Neural cell (in vitro differentiated cells): ENCODE measurements around the gene DALRD3.

Experiments used
- EP300 ChIP-seq: fragments of 450-650 bp; conservative IDR thresholded peaks from 2 replicates; pipeline ENCODE4 v1.6.1; 2014; ENCODE audit warnings: antibody characterized with exemption, mild to moderate bottlenecking, moderate library complexity; ENCODE audit not compliant: poor library complexity, severe bottlenecking
- EZH2 ChIP-seq: fragments of 200-600, 300-800 bp; shearing (Covaris generic), sonication (generic); IDR thresholded peaks from 2 replicates; pipeline ENCODE4 v1.6.1; 2014; ENCODE audit warnings: antibody characterized with exemption, low read length, borderline replicate concordance, mild to moderate bottlenecking; ENCODE audit not compliant: insufficient read depth, poor library complexity, severe bottlenecking
- POLR2AphosphoS5 ChIP-seq: IDR thresholded peaks from 2 replicates; pipeline ENCODE4 v1.6.1; 2012
- RAD21 ChIP-seq: fragments of 450-650 bp; conservative IDR thresholded peaks from 2 replicates; pipeline ENCODE4 v1.6.1; 2014; ENCODE audit warnings: antibody characterized with exemption, mild to moderate bottlenecking, moderate library complexity
- TAF1 ChIP-seq: IDR thresholded peaks from 2 replicates; pipeline ENCODE4 v1.6.1; 2012; ENCODE audit warnings: low read depth
- TF ChIP-seq, protein P1 (sequence below): fragments of 450-650 bp; IDR thresholded peaks from 2 replicates; pipeline ENCODE4 v1.5.1; 2014; ENCODE audit warnings: antibody characterized with exemption, mild to moderate bottlenecking, moderate library complexity; ENCODE audit not compliant: poor library complexity, severe bottlenecking

GRCh38 chr3:49035281-49035680 lies 16.9 kb upstream of the DALRD3 start:
- TF ChIP-seq EZH2 (no peak), RAD21 (no peak), EP300 (no peak), POLR2AphosphoS5 (no peak), TAF1 (no peak)
- TF ChIP-seq, protein P1, sequence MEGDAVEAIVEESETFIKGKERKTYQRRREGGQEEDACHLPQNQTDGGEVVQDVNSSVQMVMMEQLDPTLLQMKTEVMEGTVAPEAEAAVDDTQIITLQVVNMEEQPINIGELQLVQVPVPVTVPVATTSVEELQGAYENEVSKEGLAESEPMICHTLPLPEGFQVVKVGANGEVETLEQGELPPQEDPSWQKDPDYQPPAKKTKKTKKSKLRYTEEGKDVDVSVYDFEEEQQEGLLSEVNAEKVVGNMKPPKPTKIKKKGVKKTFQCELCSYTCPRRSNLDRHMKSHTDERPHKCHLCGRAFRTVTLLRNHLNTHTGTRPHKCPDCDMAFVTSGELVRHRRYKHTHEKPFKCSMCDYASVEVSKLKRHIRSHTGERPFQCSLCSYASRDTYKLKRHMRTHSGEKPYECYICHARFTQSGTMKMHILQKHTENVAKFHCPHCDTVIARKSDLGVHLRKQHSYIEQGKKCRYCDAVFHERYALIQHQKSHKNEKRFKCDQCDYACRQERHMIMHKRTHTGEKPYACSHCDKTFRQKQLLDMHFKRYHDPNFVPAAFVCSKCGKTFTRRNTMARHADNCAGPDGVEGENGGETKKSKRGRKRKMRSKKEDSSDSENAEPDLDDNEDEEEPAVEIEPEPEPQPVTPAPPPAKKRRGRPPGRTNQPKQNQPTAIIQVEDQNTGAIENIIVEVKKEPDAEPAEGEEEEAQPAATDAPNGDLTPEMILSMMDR = no peak
